Tibial nerve (tissue), 4 donors: ENCODE results near the gene SKI.

ENCODE experiments used
- EP300 ChIP-seq, 2 donors: sonication (generic); formaldehyde crosslinking; IDR thresholded peaks; one replicate each; pipeline ENCODE4 v1.6.1; 2017; ENCODE audit warnings: antibody characterized with exemption in 2 of 2, mild to moderate bottlenecking in 1 of 2
- POLR2A ChIP-seq, 2 donors: fragments of 450-650 bp; IDR thresholded peaks; one replicate each; pipeline ENCODE4 v1.6.1; 2017; ENCODE audit warnings: antibody characterized with exemption in 2 of 2, mild to moderate bottlenecking in 2 of 2, moderate library complexity in 2 of 2
- TF ChIP-seq, protein P1 (sequence below), 5 experiments: fragments of 200-600 bp in 3 of 5; fragments of 450-650 bp in 2 of 5; sonication (generic) in 3 of 5; IDR thresholded peaks; one replicate each; pipeline ENCODE4 v1.5.1; 2016 to 2019; ENCODE audit warnings: antibody characterized with exemption in 5 of 5, mild to moderate bottlenecking in 3 of 5, moderate library complexity in 2 of 5

GRCh38 chr1:2352897-2353550 is 124.9 kb downstream of the SKI start:
- TF ChIP-seq, protein P1, sequence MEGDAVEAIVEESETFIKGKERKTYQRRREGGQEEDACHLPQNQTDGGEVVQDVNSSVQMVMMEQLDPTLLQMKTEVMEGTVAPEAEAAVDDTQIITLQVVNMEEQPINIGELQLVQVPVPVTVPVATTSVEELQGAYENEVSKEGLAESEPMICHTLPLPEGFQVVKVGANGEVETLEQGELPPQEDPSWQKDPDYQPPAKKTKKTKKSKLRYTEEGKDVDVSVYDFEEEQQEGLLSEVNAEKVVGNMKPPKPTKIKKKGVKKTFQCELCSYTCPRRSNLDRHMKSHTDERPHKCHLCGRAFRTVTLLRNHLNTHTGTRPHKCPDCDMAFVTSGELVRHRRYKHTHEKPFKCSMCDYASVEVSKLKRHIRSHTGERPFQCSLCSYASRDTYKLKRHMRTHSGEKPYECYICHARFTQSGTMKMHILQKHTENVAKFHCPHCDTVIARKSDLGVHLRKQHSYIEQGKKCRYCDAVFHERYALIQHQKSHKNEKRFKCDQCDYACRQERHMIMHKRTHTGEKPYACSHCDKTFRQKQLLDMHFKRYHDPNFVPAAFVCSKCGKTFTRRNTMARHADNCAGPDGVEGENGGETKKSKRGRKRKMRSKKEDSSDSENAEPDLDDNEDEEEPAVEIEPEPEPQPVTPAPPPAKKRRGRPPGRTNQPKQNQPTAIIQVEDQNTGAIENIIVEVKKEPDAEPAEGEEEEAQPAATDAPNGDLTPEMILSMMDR (IDR thresholded peaks at IDR 0.05): no peak
- TF ChIP-seq POLR2A (IDR thresholded peaks at IDR 0.05): no peak
- TF ChIP-seq EP300 (IDR thresholded peaks at IDR 0.05): no peak
